ENCODE data around the gene VSTM5.
A peak's percentile ranks its signal among the peaks of the same experiment; 100 is the strongest.
"Not testable (repeated sequence)": the region's sequence is repeated elsewhere in the genome, so short reads cannot be mapped to it uniquely, and the experiment has no call there.

Gene VSTM5

GRCh38 chr11:93784935-93785360 is 65.5 kb downstream of the VSTM5 start:
- no peak for DNase-seq

GRCh38 chr11:93784145-93784934 is 66.1 kb downstream of the VSTM5 start, which contains the start of gene MED17:
MED17 (plus strand) TSS chr11:93784282; CDS start chr11:93784514, 232 bp downstream.
- peak; percentile 85 for DNase-seq

GRCh38 chr11:93783765-93784144 is 66.7 kb downstream of the VSTM5 start:
- DNase-seq: no peak

GRCh38 chr11:93783362-93783761 is 67.1 kb downstream of the VSTM5 start:
- no peak for DNase-seq

- DNase-seq: no peak
Measured at GRCh38 chr11:93775289-93775688, 75.1 kb downstream of the VSTM5 start.

GRCh38 chr11:93774560-93774959 is 75.9 kb downstream of the VSTM5 start:
- DNase-seq: not testable (repeated sequence)

- no peak for DNase-seq
Measured at GRCh38 chr11:93773601-93774200, 76.7 kb downstream of the VSTM5 start.

- DNase-seq: no peak
Measured at GRCh38 chr11:93773045-93773477, 77.4 kb downstream of the VSTM5 start.

- DNase-seq: no peak
Measured at GRCh38 chr11:93772123-93772522, 78.3 kb downstream of the VSTM5 start.

GRCh38 chr11:93770160-93770559 is 80.3 kb downstream of the VSTM5 start:
- no peak for DNase-seq
